ENCODE measurements around the gene SMPDL3B. TPM values are rescaled to one million over a fixed set of nuclear protein-coding genes. Genes with fewer than 3 reads are reported as not detected.

The SMPDL3B gene
- total RNA-seq, 6 donors from 2014 or later, result 7.3 to 57.1 (median 27.2) TPM

DNA sequence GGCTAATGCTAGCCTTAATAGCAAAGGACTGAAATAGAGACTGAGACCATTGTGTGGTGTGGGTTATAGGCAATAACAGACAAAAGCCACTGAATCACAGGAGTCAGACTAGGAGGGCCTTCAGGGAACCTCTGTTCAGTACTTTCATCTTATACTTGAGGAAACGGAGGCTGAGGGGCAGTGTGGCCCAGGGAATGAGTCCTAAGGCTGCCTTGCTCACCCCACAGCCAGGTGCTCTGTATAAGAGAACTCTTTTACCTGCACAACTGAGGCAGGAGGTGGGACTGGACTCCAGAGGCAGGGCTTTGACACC is 2.7 kb downstream of the SMPDL3B start:
- Histone ChIP-seq H3K9me3 (no peaks in the 10 kb centered on the region), H3K4me1 (peaks cover 0 to 14% (median 10%) of the 10 kb centered on the region in 4 donors), H3K27me3 (no peaks in the 10 kb centered on the region), H3K4me3 (no peak overlapping the region), H3K36me3 (no peaks in the 10 kb centered on the region), H3K27ac (no peak overlapping the region)
- TF ChIP-seq POLR2A (IDR thresholded peaks at IDR 0.05), result no peak
- 88 to 100% methylated on average over 1 of the region's 1 CpG for WGBS, 2 donors
- ATAC-seq (ENCODE audit: low FRiP score in 2 of 2), result no peak
- no peak for DNase-seq

DNA sequence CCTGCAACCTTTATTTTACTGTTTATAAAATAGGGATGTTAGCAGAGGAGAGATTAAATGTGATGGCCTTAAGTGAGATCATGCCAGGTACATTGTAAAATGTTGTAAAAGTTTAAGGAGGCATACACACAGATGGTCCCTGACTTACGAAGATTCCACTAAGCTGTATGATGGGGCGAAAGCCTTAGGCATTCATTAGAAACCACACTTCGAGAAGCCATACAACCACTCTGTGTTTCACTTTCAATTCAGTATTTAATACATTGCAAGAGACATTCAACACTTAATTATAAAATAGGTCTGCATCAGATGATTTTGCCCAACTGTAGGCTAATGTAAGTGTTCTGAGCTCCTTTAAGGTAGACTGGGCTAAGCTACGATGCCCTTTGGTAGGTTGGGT is 3.7 kb downstream of the SMPDL3B start:
- no peak for DNase-seq
- no peaks in the 10 kb centered on the region for H3K27me3 ChIP-seq
- no peaks in the 10 kb centered on the region for H3K9me3 ChIP-seq
- no peak overlapping the region for H3K4me3 ChIP-seq
- TF ChIP-seq POLR2AphosphoS5 (IDR thresholded peaks at IDR 0.05) (no peak), EP300 (IDR thresholded peaks at IDR 0.05) (no peak), POLR2A (IDR thresholded peaks at IDR 0.05) (no peak)
- TF ChIP-seq, protein P1, sequence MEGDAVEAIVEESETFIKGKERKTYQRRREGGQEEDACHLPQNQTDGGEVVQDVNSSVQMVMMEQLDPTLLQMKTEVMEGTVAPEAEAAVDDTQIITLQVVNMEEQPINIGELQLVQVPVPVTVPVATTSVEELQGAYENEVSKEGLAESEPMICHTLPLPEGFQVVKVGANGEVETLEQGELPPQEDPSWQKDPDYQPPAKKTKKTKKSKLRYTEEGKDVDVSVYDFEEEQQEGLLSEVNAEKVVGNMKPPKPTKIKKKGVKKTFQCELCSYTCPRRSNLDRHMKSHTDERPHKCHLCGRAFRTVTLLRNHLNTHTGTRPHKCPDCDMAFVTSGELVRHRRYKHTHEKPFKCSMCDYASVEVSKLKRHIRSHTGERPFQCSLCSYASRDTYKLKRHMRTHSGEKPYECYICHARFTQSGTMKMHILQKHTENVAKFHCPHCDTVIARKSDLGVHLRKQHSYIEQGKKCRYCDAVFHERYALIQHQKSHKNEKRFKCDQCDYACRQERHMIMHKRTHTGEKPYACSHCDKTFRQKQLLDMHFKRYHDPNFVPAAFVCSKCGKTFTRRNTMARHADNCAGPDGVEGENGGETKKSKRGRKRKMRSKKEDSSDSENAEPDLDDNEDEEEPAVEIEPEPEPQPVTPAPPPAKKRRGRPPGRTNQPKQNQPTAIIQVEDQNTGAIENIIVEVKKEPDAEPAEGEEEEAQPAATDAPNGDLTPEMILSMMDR (IDR thresholded peaks at IDR 0.05), result no peak
- no peak overlapping the region for H3K27ac ChIP-seq
- H3K4me1 ChIP-seq, result peaks cover 0 to 20% (median 17%) of the 10 kb centered on the region in 4 donors
- 86 to 90% methylated on average over 4 of the region's 4 CpGs for WGBS, 2 donors
- no peak for ATAC-seq (ENCODE audit: low FRiP score in 2 of 2)
- H3K36me3 ChIP-seq, result no peaks in the 10 kb centered on the region

DNA sequence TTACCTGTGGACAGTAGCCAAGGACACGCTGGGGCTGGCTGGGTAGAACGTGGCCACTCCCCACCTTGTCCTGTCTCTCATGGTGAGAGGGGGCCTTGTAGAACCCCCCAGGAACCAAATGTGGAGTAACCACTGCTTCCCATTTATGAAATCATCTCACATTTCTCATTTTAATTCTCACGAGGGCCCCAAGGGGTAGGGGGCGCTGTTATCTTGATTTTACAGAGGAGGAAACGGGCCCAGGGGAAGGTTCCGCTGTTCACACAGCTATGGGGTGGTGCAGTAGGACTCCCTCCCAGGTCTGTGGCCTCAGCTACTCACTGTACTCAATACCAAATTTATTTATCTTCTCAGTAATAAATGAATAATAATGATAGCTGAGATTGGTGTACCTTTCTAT is 5.5 kb downstream of the SMPDL3B start:
- DNase-seq (peak in 1 of 2 donors; percentile 74), ATAC-seq (ENCODE audit: low FRiP score in 2 of 2) (peak in 1 of 2 donors; percentile 60)
- Histone ChIP-seq H3K4me3 (no peak overlapping the region), H3K4me1 (peaks cover 0 to 15% (median 9%) of the 10 kb centered on the region in 4 donors), H3K27ac (no peak overlapping the region), H3K27me3 (no peaks in the 10 kb centered on the region), H3K36me3 (no peaks in the 10 kb centered on the region), H3K9me3 (no peaks in the 10 kb centered on the region)
- no peak for TF ChIP-seq EP300 (IDR thresholded peaks at IDR 0.05)
- TF ChIP-seq POLR2AphosphoS5 (IDR thresholded peaks at IDR 0.05), result no peak
- TF ChIP-seq, protein P1 (IDR thresholded peaks at IDR 0.05), result peak in 3 of 6 experiments; percentile 18 to 21 (median 19)
- no peak for TF ChIP-seq POLR2A (IDR thresholded peaks at IDR 0.05)
- WGBS, 2 donors, result 29 to 32% methylated on average over 6 of the region's 6 CpGs

DNA sequence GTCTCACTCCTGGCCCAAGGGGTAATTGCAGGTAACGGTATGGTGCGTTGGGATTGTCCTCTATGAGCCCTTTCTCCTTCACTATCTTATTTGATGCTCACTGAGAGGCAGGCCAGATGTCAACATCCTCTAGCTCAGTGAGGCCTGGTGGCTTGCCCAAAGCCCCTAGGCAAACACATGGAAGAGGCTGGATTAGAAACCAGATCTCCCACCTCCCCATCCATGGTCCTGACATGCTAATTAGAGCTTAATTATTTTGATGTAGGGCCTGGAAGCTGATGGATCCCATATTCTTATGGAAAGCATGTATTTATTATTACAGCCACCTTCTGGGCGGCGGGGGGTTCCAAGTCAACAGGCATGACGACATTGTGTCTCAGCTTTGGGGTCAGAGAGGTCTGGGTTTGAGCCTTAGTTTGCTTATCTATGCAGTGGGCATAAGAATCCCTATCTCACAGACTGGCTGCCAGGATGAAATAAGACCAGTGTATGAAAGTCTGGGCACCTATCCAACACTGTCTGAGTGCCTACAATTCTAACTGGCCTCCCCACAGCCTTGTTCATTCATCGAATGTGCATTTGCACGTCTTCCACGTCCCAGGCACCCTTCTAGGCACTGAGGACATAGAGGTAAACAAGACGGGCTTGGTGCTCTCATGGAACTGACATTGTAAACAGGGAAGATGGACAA is 6.2 kb downstream of the SMPDL3B start:
- ATAC-seq (ENCODE audit: low FRiP score in 2 of 2), result no peak
- Histone ChIP-seq H3K27ac (peak overlapping the region in 2 of 4 donors; percentile 14 to 19), H3K4me1 (peaks cover 0 to 13% (median 6%) of the 10 kb centered on the region in 4 donors), H3K27me3 (no peaks in the 10 kb centered on the region), H3K36me3 (no peaks in the 10 kb centered on the region), H3K9me3 (no peaks in the 10 kb centered on the region), H3K4me3 (no peak overlapping the region)
- no peak for DNase-seq
- no peak for TF ChIP-seq POLR2A (IDR thresholded peaks at IDR 0.05)
- TF ChIP-seq, protein P1 (IDR thresholded peaks at IDR 0.05), result no peak
- TF ChIP-seq POLR2AphosphoS5 (IDR thresholded peaks at IDR 0.05), result no peak
- TF ChIP-seq EP300 (IDR thresholded peaks at IDR 0.05), result no peak
- WGBS, 2 donors, result 87 to 92% methylated on average over 9 of the region's 9 CpGs

DNA sequence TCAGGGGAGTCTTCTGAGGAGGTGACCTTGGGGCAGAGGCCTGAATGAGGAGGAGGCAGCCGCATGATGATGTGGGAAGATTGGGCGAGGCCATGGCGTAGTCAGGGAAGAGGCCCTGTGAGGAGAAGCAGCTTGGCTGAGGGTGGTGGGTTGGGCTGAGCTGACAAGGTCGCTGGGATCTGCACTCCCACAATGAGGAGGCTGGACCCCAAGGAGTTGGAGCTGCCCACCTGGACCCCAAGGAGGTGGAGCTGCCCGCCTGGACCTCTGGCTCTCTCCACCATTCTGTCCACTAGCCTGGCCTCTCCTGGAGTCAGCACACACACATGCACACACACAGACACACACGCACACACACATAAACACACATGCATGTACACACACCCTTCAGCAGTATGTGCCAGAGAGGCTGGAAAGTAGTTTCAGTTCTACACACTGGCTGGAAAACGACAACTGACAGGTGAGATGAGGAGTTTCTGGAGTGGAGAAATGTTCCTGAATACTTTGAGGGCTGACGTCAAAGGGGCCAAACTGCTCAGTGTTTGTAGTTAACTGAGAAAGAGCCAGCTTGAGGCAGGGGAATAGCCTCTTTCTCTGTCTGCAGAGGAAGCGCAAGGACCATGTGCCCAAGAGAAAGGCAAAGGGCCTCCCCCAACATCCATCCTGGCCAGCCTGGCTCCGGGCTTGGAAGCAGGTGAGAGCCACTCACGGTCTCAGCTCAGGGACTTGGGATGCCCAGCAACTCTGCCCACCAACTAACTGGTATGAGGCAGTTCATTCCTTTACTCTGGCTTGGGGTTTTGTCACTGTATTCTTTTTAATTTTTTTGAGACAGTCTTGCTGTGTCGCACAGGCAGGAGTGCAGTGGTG is 7.1 kb downstream of the SMPDL3B start:
- ATAC-seq (ENCODE audit: low FRiP score in 2 of 2), result peak in 1 of 2 donors; percentile 56
- no peak for DNase-seq
- Histone ChIP-seq H3K27ac (peak overlapping the region in 2 of 4 donors; percentile 14 to 85), H3K9me3 (no peaks in the 10 kb centered on the region), H3K27me3 (no peaks in the 10 kb centered on the region), H3K4me3 (no peak overlapping the region), H3K36me3 (no peaks in the 10 kb centered on the region), H3K4me1 (peaks cover 0 to 13% (median 6%) of the 10 kb centered on the region in 4 donors)
- TF ChIP-seq, protein P1 (IDR thresholded peaks at IDR 0.05), result no peak
- WGBS, 2 donors, result 77 to 82% methylated on average over 12 of the region's 12 CpGs

All from upper lobe of left lung (tissue), 6 donors.